ENCODE results near the gene MBD4.
A peak's percentile ranks its signal among the peaks of the same experiment; 100 is the strongest.
"Not testable (repeated sequence)": the region's sequence is repeated elsewhere in the genome, so short reads cannot be mapped to it uniquely, and the experiment has no call there.

Gene MBD4
- total RNA-seq: 57.3 to 84.8 (median 77.8) reads per million in 9 experiments

DNA sequence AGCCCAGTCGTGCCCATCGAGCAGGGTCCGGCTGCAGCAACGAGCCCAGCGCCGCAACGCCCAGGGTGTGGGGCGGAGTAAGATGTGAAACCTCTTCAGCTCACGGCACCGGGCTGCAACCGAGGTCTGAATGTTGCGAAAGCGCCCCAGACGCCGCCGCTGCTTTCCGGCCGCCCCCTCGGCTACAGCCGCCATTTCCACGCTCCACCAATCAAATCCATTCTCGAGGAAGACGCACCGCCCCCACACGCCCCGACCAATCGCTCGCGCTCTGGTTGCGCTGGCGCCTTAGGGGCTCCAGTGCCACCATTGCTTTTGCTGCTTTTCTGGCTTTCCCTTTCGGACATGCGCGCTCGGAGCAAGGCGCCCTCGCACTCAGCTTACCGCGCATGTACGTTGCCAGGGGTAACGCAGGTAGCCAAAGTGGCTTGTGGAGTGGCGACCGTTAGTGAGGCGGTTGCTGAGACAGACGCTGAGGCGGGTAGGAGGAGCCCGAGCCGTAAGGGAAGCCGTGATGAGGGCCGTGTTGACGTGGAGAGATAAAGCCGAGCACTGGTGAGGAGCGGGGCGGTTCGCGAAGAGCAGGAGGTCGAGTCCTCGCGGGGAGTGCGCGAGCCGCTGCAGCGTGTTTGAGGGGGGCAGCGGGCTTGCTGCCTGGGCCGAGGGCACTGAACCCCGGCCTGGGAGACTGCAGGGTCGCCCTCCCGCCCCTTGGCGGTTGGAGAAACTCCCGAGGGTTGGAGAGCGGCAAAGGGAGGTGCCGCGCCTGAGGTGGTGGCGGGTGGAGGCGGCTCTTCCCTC lies at the start of gene MBD4, which contains the start of gene IFT122:
Gene MBD4 (minus strand): TSS at position 132 of the 801 bp plus-strand sequence. CDS start 115 bp downstream, at position 17.
Gene IFT122 (plus strand): TSS at position 408 of the 801 bp plus-strand sequence. CDS start 107 bp downstream, at position 515.
- H3K27me3 Mint-ChIP-seq: no peaks in the 10 kb centered on the region
- peak within 1 kb of the TSS; percentile 78 to 93 for H3K4me3 Mint-ChIP-seq
- H3K27ac Mint-ChIP-seq: peak within 1 kb of the TSS; percentile 89 to 94
- peaks cover 35 to 57% of the 10 kb centered on the region in 2 donors for H3K4me1 Mint-ChIP-seq (ENCODE audit: low read depth in 2 of 2)
- H3K36me3 Mint-ChIP-seq (ENCODE audit: insufficient read depth): peaks cover 45% of the 10 kb centered on the region
- DNase-seq: peak; percentile 98 to 99 (median 98)
- H3K9me3 Mint-ChIP-seq: no peaks in the 10 kb centered on the region
- ATAC-seq (replicated peaks): peak; percentile 82

DNA sequence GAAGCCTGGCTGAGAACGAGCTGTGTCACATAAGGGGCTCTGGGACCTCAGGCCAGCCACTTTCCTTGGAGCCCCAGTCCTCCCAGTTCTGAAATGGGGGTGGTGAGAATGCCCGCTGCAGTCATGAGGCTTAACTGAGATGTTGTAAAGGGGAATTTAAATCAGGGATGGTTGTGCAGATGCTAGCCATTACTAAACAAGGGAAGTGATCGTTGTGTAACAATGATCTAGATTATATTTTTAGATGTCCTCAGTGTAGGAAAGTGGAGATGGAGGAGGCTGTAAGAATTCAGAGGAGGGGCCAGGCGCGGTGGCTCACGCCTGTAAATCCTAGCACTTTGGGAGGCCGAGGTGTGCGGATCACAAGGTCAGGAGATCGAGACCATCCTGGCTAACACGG lies 49.5 kb upstream of the MBD4 start:
- H3K27me3 Mint-ChIP-seq; H3K36me3 Mint-ChIP-seq (ENCODE audit: insufficient read depth); DNase-seq; H3K4me1 Mint-ChIP-seq (ENCODE audit: low read depth in 2 of 2); H3K4me3 Mint-ChIP-seq; ATAC-seq (replicated peaks); H3K9me3 Mint-ChIP-seq: not testable (repeated sequence)
- peak overlapping the region in 1 of 2 donors; percentile 9 for H3K27ac Mint-ChIP-seq

DNA sequence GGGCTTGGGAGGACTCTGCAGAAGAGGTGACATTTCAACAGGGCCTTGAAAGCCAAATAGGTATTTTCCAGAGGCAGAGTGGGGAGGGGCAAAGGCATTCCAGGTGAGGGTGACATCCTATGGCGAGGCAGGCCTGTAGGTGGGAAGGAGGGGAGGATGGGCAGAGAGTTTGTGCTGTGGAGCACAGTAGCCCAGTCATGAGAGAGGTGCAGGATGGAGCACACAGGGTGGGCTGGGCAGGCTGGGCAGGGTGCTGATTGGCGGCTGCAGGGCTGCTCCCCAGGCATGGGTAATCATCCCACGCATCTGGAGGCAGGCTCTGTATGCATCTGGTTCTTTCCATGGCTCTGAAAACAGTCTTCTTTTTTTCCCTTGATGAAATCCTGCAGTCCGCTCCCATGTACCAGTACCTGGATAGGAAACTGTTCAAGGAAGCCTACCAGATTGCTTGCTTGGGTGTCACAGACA lies 48.2 kb upstream of the MBD4 start:
- H3K4me1 Mint-ChIP-seq (ENCODE audit: low read depth in 2 of 2); H3K4me3 Mint-ChIP-seq; H3K36me3 Mint-ChIP-seq (ENCODE audit: insufficient read depth); DNase-seq; ATAC-seq (replicated peaks); H3K9me3 Mint-ChIP-seq; H3K27me3 Mint-ChIP-seq: not testable (repeated sequence)
- H3K27ac Mint-ChIP-seq: peak overlapping the region; percentile 26 to 33

DNA sequence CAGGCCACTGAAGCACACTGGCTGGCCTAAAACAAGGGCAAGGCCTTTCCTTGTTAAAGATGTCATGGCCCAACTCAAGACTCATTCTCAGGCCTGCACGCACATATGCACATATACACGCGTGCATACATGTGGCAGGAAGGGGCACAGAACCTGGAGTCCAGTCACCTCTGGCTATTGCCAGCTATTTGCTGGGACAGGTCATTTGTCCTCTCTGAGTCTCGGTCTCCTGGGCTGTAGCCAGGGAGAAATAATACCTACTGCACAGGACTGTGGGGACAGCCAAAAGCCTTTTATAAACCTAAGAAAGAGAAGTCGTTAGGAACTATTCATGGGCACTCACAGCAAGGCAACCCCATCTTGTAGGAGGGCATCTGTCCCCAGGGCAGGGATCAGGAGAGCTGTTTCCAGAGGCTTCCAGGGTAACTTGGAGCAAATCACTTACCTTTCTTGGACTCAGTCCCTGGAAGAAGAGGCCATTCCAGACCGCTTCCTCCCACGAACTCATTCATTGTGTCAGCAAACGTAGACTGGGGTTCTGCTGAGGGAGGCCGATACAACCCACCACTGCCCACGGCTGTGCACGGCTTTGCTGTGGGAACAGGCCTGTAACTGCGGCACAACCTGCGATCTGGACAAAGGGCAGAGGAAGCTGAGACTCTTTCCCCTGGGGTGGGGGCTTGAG lies 47.6 kb upstream of the MBD4 start:
- peaks cover 3% of the 10 kb centered on the region for H3K36me3 Mint-ChIP-seq (ENCODE audit: insufficient read depth)
- peaks cover 3 to 9% of the 10 kb centered on the region in 2 donors for H3K4me1 Mint-ChIP-seq (ENCODE audit: low read depth in 2 of 2)
- H3K27ac Mint-ChIP-seq: peak overlapping the region; percentile 26 to 33
- DNase-seq (no peak), ATAC-seq (replicated peaks) (no peak)
- no peak overlapping the region for H3K4me3 Mint-ChIP-seq
- H3K9me3 Mint-ChIP-seq: no peaks in the 10 kb centered on the region
- no peaks in the 10 kb centered on the region for H3K27me3 Mint-ChIP-seq

DNA sequence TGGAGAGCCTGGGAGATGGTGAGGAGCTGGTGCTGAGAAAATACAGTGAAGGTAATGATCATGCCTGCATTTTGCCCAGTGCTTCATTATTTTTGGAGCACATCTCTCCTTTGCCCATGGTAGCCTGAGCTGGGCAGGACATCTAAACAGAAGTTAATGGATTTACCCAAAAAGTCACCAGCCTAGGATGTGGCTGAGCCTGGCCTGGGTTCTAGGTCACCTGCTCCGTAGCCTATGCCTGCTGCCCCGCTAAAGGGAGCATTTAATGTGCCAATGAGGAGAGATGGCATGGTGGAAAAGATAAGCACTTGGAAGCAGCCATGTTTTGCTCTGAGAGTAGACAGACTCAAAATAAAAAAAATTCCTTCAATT lies 46.9 kb upstream of the MBD4 start:
- H3K4me3 Mint-ChIP-seq: no peak overlapping the region
- H3K4me1 Mint-ChIP-seq (ENCODE audit: low read depth in 2 of 2): peaks cover 3 to 14% of the 10 kb centered on the region in 2 donors
- H3K36me3 Mint-ChIP-seq (ENCODE audit: insufficient read depth): peaks cover 6% of the 10 kb centered on the region
- DNase-seq (no peak), ATAC-seq (replicated peaks) (no peak)
- no peaks in the 10 kb centered on the region for H3K27me3 Mint-ChIP-seq
- no peak overlapping the region for H3K27ac Mint-ChIP-seq
- no peaks in the 10 kb centered on the region for H3K9me3 Mint-ChIP-seq

DNA sequence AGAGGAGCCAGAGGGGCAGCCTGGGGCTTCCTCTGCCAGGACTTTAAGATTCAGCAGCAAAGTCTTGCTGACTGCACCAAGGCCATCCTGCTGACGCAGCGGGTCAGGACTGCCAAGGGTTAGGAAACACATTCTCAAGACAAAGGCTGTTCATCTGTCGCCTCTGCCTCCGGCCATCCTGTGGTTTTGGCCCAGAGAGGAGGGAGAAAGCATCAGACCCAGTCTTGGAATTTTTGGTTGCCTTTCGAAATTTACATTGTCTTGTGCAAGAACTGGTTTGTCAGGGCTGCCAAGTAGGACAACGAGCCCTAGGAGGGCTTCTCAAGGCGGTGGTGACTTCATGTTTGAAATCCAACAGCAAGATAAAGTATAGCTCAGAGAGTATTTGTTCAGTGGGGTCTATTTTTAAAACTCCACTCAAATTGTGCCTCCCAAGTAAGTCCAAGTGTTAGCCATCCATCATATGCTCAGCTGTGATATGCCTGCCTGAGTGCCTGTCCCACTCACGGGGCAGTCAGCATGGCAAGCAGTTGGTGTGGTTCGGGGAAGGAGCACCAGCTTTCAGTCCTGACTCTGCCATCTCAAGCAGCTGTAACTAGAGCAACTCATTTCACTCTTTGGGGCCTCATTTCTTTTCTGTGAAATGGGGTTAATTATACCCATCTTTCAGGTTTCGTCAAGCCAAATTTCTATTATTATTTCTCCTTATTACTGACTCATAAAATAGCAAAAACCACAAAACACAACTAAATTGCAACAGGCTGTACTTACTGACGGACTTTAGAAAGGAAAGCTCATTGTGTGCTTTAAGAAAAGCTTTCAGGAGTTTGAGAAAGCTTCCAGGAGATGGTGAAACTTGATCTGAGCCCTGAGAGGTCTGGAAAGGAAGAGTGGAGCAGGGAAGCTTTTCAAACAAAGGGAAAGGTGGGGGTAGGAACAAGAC lies 46.2 kb upstream of the MBD4 start:
- ATAC-seq (replicated peaks): no peak
- Mint-ChIP-seq H3K36me3 (ENCODE audit: insufficient read depth) (peaks cover 6% of the 10 kb centered on the region), H3K4me3 (no peak overlapping the region), H3K27me3 (no peaks in the 10 kb centered on the region), H3K27ac (peak overlapping the region in 1 of 2 donors; percentile 62), H3K4me1 (ENCODE audit: low read depth in 2 of 2) (peaks cover 3 to 12% of the 10 kb centered on the region in 2 donors), H3K9me3 (no peaks in the 10 kb centered on the region)
- DNase-seq: no peak

DNA sequence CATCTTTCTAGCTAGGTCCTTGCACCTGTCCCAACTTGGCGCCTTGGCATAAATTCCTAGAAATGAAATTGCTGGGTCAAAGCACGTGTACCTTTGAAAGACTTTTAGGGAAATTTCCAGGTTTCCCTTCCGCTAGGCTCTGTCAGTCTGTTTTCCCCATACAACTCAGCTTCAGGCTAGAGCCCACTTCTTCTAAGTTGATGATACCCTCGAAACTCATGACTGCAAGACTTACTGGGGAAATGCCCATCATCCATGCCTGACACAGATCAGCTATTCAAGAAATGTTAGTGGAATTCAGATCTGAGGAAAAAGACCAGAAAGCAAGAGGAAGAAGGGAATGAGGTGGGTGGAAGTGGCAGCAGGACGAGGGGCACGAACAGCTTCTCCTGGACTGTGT lies 45.4 kb upstream of the MBD4 start:
- H3K27ac Mint-ChIP-seq; H3K27me3 Mint-ChIP-seq; H3K36me3 Mint-ChIP-seq (ENCODE audit: insufficient read depth); ATAC-seq (replicated peaks); DNase-seq; H3K4me3 Mint-ChIP-seq; H3K9me3 Mint-ChIP-seq; H3K4me1 Mint-ChIP-seq (ENCODE audit: low read depth in 2 of 2): not testable (repeated sequence)

DNA sequence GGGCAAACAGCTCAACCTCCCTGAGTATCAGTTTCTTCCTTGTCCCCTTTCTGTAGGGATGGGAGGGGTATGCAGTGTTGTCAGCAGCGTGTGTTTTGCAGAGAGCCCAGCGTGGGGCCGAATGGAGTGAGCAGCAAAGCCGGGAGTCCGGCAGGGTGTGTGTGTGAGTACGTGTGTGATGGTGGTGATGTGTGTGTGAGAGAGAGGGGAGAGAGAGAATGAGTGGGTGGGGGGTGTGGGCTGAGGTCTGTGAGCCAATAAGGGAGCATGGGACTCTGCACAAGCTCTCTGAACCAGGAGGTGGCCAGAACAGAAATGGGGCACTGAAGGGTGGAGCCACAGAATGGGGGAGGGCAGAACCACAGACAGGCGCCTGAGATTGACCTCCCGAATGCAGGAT lies 44.1 kb upstream of the MBD4 start:
- no peak overlapping the region for H3K4me3 Mint-ChIP-seq
- H3K4me1 Mint-ChIP-seq (ENCODE audit: low read depth in 2 of 2): peaks cover 0 to 9% of the 10 kb centered on the region in 2 donors
- H3K27me3 Mint-ChIP-seq: no peaks in the 10 kb centered on the region
- H3K9me3 Mint-ChIP-seq: no peaks in the 10 kb centered on the region
- peaks cover 6% of the 10 kb centered on the region for H3K36me3 Mint-ChIP-seq (ENCODE audit: insufficient read depth)
- DNase-seq (no peak), ATAC-seq (replicated peaks) (no peak)
- H3K27ac Mint-ChIP-seq: no peak overlapping the region

DNA sequence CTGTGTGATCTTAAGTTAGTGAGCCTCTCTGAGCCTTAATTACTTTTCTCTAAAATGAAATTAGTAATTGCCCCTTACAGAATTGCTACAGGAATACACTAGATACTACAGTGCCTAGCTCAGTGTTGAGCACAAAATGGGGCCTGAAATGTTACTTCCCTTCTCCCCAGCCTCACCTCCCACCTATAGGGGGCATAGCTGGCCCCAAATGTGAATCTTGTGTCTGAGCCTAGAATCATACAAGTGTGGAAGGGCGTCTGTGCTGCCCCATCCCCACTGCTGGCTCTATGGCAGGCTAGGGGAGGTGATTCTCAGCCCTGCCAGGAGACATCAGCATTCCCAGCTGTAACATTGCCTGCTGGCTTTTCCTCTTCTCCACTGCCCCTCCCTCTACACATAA lies 43.0 kb upstream of the MBD4 start:
- no peak for DNase-seq
- peaks cover 0 to 9% of the 10 kb centered on the region in 2 donors for H3K4me1 Mint-ChIP-seq (ENCODE audit: low read depth in 2 of 2)
- peak overlapping the region; percentile 49 to 90 for H3K27ac Mint-ChIP-seq
- ATAC-seq (replicated peaks): no peak
- peaks cover 6% of the 10 kb centered on the region for H3K36me3 Mint-ChIP-seq (ENCODE audit: insufficient read depth)
- no peaks in the 10 kb centered on the region for H3K9me3 Mint-ChIP-seq
- no peaks in the 10 kb centered on the region for H3K27me3 Mint-ChIP-seq
- H3K4me3 Mint-ChIP-seq: no peak overlapping the region

DNA sequence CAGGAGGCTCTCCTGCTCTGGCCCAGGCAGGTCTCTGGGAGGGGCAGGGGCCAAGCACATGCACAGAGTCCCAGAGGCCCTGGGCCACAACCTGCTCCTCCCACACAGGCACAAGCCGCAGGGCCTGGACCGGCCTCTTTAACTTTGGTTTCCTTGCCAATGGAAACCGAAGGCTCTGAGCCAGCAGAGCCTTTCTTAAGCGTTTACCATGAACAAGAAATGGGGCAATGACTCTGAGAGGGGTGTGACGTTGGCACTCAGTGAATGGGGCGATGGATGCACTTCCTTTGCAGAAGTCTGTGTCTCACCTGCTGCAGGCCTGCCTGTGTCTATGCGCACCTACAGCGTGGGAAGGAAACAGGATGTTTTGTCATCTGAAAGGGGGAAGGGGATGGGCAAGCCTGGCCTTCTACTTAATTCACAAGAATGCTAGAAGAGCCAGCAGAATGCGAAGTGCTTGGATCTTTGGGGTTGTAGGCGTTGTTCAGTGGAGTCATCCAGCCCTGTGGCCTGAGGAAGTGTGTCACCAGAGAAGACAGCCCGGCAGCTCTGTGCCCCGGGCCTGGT lies 42.1 kb upstream of the MBD4 start:
- ATAC-seq (replicated peaks): peak; percentile 93
- Mint-ChIP-seq H3K36me3 (ENCODE audit: insufficient read depth) (peaks cover 6% of the 10 kb centered on the region), H3K4me1 (ENCODE audit: low read depth in 2 of 2) (peaks cover 0 to 9% of the 10 kb centered on the region in 2 donors), H3K27me3 (no peaks in the 10 kb centered on the region), H3K9me3 (no peaks in the 10 kb centered on the region), H3K27ac (peak overlapping the region in 1 of 2 donors; percentile 90), H3K4me3 (peak overlapping the region in 1 of 2 donors; percentile 21)
- DNase-seq: peak in 2 of 3 experiments; percentile 13 to 20

DNA sequence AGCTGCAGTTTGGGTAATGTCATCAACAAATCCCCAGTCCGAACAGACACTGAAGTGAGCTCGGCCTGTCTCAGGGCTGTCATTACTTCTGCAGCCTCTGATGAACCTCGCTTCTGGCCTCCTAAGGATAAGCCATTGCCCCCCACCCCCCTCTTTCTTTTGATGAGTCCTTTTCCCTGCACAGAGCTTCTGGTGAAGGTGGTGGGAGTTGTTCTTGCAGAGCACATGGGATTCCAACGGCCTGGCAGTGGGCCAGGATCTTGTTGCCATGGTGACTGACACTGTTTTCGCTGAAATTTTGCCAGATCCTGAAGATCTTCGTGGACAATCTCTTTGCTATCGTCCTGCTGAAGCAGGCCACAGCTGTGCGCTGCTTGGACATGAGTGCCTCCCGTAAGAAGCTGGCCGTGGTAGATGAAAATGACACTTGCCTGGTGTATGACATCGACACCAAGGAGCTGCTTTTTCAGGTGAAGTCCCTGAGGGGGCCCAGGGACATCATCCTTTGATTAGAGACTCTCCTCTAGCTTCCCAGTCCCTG lies 41.5 kb upstream of the MBD4 start:
- H3K4me1 Mint-ChIP-seq (ENCODE audit: low read depth in 2 of 2); H3K9me3 Mint-ChIP-seq; DNase-seq; H3K36me3 Mint-ChIP-seq (ENCODE audit: insufficient read depth); ATAC-seq (replicated peaks); H3K27me3 Mint-ChIP-seq: not testable (repeated sequence)
- H3K27ac Mint-ChIP-seq: peak overlapping the region in 1 of 2 donors; percentile 90
- H3K4me3 Mint-ChIP-seq: peak overlapping the region in 1 of 2 donors; percentile 21

DNA sequence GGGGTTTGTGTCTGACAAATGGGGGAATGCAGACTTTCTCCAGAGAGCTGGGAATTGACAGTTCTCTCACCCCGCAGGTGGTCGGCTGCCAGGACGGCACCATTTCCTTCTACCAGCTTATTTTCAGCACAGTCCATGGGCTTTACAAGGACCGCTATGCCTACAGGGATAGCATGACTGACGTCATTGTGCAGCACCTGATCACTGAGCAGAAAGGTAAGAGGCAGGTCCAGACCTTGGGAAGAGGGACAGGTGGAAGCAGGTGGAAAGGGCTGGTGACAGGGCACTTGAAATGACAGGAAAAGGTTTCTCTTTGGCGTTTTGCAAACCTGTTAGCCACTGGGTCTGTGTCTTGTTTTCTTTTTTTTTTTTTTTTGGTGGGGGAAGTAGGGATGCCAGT lies 36.8 kb upstream of the MBD4 start:
- Mint-ChIP-seq H3K9me3 (no peaks in the 10 kb centered on the region), H3K4me3 (no peak overlapping the region), H3K27ac (no peak overlapping the region), H3K4me1 (ENCODE audit: low read depth in 2 of 2) (peaks cover 0 to under 1% of the 10 kb centered on the region in 2 donors), H3K36me3 (ENCODE audit: insufficient read depth) (peaks cover 4% of the 10 kb centered on the region), H3K27me3 (no peaks in the 10 kb centered on the region)
- no peak for DNase-seq
- ATAC-seq (replicated peaks): no peak
